ENCODE data around the gene CSRNP3.

GRCh38 chr2:165651233-165651632 is 181.7 kb downstream of the CSRNP3 start:
- TF ChIP-seq CTCF (IDR thresholded peaks at IDR 0.05) = no peak
- no peak for TF ChIP-seq RAD21 (conservative IDR thresholded peaks at IDR 0.05 in 1 of 2, IDR thresholded peaks at IDR 0.05 in 1 of 2)
- TF ChIP-seq PBX3 (IDR thresholded peaks at IDR 0.05) = no peak
- TF ChIP-seq REST (IDR thresholded peaks at IDR 0.05) = no peak
- TF ChIP-seq POLR2AphosphoS2 (conservative IDR thresholded peaks at IDR 0.05; ENCODE audit: low read length) = no peak
- no peak for TF ChIP-seq MAFK (IDR thresholded peaks at IDR 0.05; ENCODE audit: partially characterized antibody)
- no peak for TF ChIP-seq ZFP36 (IDR thresholded peaks at IDR 0.05; ENCODE audit: borderline replicate concordance, partially characterized antibody)
- no peak for TF ChIP-seq POLR2A (IDR thresholded peaks at IDR 0.05; ENCODE audit: low read length)
- TF ChIP-seq KDM1A (IDR thresholded peaks at IDR 0.05; ENCODE audit: low read depth) = no peak
- TF ChIP-seq TP53 (CRISPR knock-in tag; IDR thresholded peaks at IDR 0.05) = no peak
- TF ChIP-seq FOSL2 (IDR thresholded peaks at IDR 0.05) = no peak
- TF ChIP-seq FOSL2 (CRISPR knock-in tag; IDR thresholded peaks at IDR 0.05) = no peak
